ENCODE measurements around the gene OR2M3.

DNA sequence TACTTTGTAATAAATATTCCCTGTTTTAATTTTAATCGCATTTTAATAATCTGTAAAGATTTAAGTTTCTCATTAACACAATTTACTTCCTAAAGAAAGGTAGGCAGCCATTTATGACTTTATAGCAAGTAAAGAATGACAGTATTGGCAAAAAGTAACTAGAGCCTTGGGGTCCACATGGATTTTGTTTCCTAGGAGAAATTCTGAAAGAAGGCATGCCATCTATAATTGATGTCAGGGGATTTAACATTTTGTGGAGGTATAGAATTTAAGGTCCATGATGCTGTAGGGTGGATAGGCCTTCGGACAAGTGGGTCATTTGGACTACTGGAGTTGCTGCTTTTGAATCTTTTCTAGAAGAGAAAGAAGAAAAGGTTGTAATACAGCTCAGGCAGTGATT lies 34.1 kb downstream of the OR2M3 start, which contains the start of gene OR2M4:
- TF ChIP-seq, protein P1, sequence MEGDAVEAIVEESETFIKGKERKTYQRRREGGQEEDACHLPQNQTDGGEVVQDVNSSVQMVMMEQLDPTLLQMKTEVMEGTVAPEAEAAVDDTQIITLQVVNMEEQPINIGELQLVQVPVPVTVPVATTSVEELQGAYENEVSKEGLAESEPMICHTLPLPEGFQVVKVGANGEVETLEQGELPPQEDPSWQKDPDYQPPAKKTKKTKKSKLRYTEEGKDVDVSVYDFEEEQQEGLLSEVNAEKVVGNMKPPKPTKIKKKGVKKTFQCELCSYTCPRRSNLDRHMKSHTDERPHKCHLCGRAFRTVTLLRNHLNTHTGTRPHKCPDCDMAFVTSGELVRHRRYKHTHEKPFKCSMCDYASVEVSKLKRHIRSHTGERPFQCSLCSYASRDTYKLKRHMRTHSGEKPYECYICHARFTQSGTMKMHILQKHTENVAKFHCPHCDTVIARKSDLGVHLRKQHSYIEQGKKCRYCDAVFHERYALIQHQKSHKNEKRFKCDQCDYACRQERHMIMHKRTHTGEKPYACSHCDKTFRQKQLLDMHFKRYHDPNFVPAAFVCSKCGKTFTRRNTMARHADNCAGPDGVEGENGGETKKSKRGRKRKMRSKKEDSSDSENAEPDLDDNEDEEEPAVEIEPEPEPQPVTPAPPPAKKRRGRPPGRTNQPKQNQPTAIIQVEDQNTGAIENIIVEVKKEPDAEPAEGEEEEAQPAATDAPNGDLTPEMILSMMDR (IDR thresholded peaks at IDR 0.05), result no peak
- TF ChIP-seq POLR2A (IDR thresholded peaks at IDR 0.05) (no peak), EP300 (IDR thresholded peaks at IDR 0.05) (no peak)

All from tibial nerve (tissue), 4 donors.